Ovary (tissue), 3 donors: ENCODE measurements around the gene RPS6KA6.

ENCODE experiments used
- CTCF ChIP-seq, 3 donors: fragments of 450-650 bp in 2 of 3; fragments of 200-600 bp in 1 of 3; IDR thresholded peaks; one replicate each; pipeline versions ENCODE4 v1.5.1 to v1.8.0; 2016 to 2022; ENCODE audit warnings: antibody characterized with exemption in 3 of 3, mild to moderate bottlenecking in 1 of 3
- EP300 ChIP-seq: sonication (generic); formaldehyde crosslinking; IDR thresholded peaks from one replicate; pipeline ENCODE4 v1.6.1; 2017; ENCODE audit warnings: antibody characterized with exemption
- POLR2A ChIP-seq: fragments of 450-650 bp; IDR thresholded peaks from one replicate; pipeline ENCODE4 v1.6.1; 2017; ENCODE audit warnings: antibody characterized with exemption, mild to moderate bottlenecking, moderate library complexity
- donor health status: DM: no; HTN: no; CAD: no.

- TF ChIP-seq CTCF (IDR thresholded peaks at IDR 0.05) = peak in 1 of 3 donors; percentile 10
- no peak for TF ChIP-seq EP300
- TF ChIP-seq POLR2A = no peak
These were observed 141.5 kb downstream of the RPS6KA6 start for GRCh38 chrX:84046403-84046984.
